GM12892 (cell line): ENCODE measurements around the gene ISCA2.
"Not testable (repeated sequence)": the region's sequence is repeated elsewhere in the genome, so short reads cannot be mapped to it uniquely, and the experiment has no call there.

Source experiments
- DNase-seq: peaks from one replicate; pipeline ENCODE4 v3.0.0; 2011; ENCODE audit not compliant: insufficient read length
- FAIRE-seq: peaks from 2 replicates; lab custom pipeline; 2011; peaks lifted over from hg19 to GRCh38; lab: Jason Lieb, UNC
- POLR2A ChIP-seq: IDR thresholded peaks from 2 replicates; pipeline ENCODE4 v1.6.1; 2011; ENCODE audit warnings: low read depth, low read length, control low read depth
- POLR2AphosphoS5 ChIP-seq: IDR thresholded peaks from 2 replicates; pipeline ENCODE4 v1.6.1; 2011; ENCODE audit warnings: low read depth, low read length, control low read depth
- TAF1 ChIP-seq: IDR thresholded peaks from 2 replicates; pipeline ENCODE4 v1.6.1; 2011; ENCODE audit warnings: low read depth, mild to moderate bottlenecking, control low read depth, low read length, borderline replicate concordance

Gene ISCA2

DNA sequence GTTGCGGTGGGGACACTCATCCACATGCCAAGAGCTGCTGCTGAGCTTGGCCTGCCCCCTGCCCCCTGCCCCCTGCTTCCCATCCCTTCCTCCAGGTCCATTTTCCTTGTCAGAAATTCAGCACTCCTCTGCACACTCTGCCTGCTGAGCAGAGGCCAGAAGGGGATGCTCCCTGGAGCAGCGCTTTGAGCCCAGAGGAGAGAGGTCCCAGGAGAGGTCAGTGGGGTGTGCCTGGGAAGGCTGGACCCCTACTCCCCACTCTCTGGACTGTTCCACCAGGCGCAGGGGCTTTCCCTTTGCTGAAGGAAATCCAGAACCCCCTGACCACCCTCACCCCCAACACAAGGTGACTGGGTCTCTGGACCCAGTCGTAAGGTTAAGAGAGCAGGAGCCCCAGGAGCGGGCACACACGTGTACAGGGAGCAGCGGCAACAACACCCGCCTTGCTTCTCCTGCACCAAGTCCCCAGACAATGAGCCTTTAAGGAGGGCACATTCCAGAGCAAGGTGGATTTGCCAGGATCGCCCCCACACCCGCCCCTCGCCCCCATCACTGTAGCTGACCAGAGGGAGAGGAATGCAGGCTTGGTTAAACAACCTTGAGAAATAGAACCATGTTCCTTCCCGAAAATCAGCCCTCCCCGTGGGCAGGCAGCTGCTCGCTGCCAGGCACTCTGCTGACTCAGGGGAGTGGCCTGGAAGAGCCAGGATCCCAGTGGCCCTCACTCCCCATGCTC is 30.7 kb downstream of the ISCA2 start:
- TF ChIP-seq POLR2A (no peak), TAF1 (no peak), POLR2AphosphoS5 (no peak)
- FAIRE-seq = no peak
- no peak for DNase-seq

- FAIRE-seq = no peak
- TF ChIP-seq POLR2AphosphoS5 = no peak
- no peak for TF ChIP-seq TAF1
- TF ChIP-seq POLR2A = no peak
- no peak for DNase-seq
These were observed 31.2 kb downstream of the ISCA2 start for GRCh38 chr14:74524812-74525135.

GRCh38 chr14:74525361-74525851 is 31.8 kb downstream of the ISCA2 start:
- DNase-seq (no peak), FAIRE-seq (no peak)
- no peak for TF ChIP-seq POLR2A
- no peak for TF ChIP-seq POLR2AphosphoS5
- TF ChIP-seq TAF1 = no peak

- no peak for DNase-seq
- no peak for TF ChIP-seq POLR2AphosphoS5
- no peak for TF ChIP-seq POLR2A
- TF ChIP-seq TAF1 = no peak
- FAIRE-seq = no peak
These were observed 33.5 kb downstream of the ISCA2 start for GRCh38 chr14:74526854-74527585.

DNA sequence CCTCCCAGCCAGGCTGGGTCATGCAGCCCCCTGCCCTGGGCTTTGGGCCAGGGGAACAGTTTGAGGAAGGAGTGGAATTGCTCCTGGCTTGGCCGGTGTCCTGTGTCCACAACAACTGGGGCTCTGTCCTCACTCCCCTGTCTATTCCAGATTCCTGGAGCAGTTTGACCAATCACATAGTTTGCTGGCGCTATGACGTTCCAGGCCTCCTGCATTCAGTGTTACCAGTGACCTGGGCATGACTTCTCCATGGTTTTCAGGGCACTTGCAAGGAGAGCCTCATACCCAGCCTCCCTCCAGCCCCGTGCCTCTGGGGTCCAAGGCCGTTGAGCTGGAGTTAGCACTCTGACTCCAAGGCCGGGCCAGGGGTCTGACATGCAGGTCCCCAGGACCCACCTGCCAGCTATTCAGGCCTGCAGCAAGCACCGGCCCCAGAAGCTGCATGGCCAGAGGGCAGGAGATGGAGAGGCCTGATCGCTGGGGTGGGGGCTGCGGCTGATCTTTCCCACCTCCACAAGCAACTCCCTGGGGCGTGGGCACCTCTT is 34.2 kb downstream of the ISCA2 start:
- DNase-seq (no peak), FAIRE-seq (no peak)

DNA sequence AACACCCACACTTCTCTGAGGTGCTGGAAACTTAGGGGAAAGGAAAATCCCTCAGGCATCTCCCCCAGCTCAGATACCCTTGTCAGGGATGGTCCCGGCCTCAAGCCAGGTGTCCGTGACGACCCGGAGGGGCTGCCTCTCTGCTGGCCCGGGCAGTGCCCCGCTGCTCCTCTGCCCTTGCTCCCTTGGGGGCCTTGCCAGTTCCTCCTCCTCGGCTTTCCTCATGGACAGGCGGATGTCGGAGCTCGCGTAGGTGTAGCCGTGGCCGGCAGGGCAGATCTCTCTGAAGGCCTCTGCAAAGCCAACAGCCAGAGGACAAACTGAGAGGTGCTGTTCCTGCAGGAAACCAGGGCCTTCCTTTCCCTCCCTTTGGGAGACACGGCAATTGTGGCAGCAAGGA is 34.8 kb downstream of the ISCA2 start:
- FAIRE-seq (no peak), DNase-seq (no peak)
- no peak for TF ChIP-seq POLR2AphosphoS5
- TF ChIP-seq POLR2A = no peak
- TF ChIP-seq TAF1 = no peak

More for the DNA sequence above, 34.2 kb downstream of the ISCA2 start:
- TF ChIP-seq TAF1 (no peak), POLR2A (no peak), POLR2AphosphoS5 (no peak)

DNA sequence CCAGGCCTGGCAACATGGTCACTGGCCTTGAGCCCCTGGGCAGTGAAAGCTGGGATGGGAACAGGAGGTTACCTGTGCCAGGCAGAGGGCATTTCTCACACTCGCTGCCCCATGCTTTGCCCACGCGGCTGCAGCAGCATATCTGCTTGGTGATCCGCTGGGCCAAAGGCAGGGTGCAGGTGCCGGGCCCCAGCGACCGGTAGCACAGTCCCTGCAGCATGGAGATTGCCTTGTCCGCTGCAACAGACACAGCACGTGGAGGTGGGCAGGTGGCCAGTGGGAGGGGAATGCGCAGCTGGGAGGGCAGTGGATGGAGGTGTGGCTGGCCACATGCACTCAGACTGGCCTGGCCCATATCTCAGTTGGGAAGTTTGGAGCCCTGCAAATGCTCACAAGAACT is 35.3 kb downstream of the ISCA2 start:
- DNase-seq (no peak), FAIRE-seq (no peak)
- TF ChIP-seq TAF1 (no peak), POLR2AphosphoS5 (no peak), POLR2A (no peak)

DNA sequence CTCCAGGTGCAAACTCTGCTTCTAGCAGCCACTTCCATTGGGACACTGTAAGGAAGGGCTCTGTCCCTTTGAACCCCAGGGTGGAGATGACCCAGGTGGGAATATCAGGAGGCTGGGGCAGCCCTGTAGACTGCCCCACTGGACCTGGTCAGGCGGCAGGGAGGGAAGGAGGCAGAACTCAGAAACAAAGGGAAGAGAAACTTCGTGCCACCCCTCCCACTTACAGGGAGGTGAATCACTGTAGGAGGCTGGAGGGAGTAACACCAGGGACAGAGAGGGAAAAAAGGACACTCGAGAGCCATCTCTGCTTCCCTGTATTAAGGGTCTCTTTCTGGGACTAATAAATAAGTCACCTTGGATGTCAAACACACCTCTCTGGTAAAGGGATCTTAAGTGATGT is 37.4 kb downstream of the ISCA2 start:
- no peak for FAIRE-seq
- no peak for DNase-seq
- TF ChIP-seq POLR2A = no peak
- TF ChIP-seq POLR2AphosphoS5 = no peak
- TF ChIP-seq TAF1 = no peak

GRCh38 chr14:74531467-74531866 is 37.9 kb downstream of the ISCA2 start:
- TF ChIP-seq POLR2AphosphoS5 (no peak), TAF1 (no peak), POLR2A (no peak)
- FAIRE-seq (no peak), DNase-seq (no peak)

GRCh38 chr14:74532246-74532645 is 38.7 kb downstream of the ISCA2 start:
- FAIRE-seq (no peak), DNase-seq (no peak)
- TF ChIP-seq TAF1 = no peak
- no peak for TF ChIP-seq POLR2A
- no peak for TF ChIP-seq POLR2AphosphoS5

DNA sequence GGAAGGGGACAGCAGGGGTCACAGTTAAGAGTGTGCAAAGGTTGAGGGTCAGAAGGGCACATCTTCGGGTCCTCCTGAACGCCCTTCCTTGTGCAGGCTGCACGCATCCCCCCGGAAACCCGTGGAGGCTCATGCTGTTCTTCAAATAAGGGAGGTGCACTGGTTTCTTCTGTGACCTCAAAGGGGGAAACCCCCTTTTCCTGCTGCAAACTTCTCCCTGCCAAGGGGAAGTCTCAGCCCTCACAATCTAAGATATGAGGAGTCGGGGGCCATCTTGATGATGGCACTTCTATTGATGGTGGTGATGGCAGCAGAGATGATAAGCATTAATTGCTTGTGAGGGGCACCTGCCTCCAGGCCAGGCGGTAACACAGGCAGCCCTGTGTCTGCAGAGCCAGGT is 40.0 kb downstream of the ISCA2 start:
- FAIRE-seq (no peak), DNase-seq (no peak)
- TF ChIP-seq POLR2AphosphoS5 (no peak), POLR2A (no peak), TAF1 (no peak)

- DNase-seq (no peak), FAIRE-seq (no peak)
- TF ChIP-seq TAF1 (no peak), POLR2A (no peak), POLR2AphosphoS5 (no peak)
These were observed 42.3 kb downstream of the ISCA2 start for GRCh38 chr14:74535756-74536325.

DNA sequence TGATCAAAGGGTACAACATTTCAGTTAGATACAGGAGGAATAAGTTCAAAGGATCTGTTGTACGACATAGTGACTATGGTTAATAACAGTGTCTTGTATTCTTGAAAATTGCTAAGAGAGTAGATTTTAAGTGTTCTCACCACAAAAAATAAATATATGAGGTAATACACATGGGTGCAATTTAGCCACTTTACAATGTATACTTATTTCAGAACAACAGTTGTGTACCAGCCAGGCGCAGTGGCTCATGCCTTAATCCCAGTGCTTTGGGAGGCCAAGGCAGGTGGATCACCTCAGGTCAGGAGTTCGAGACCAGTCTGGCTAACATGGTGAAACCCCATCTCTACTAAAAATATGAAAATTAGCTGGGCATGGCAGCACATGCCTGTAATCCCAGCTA is 42.8 kb downstream of the ISCA2 start:
- DNase-seq, FAIRE-seq: not testable (repeated sequence)
